ENCODE results near the gene EXD1.
"Not testable (repeated sequence)": the region's sequence is repeated elsewhere in the genome, so short reads cannot be mapped to it uniquely, and the experiment has no call there.

EXD1 gene

GRCh38 chr15:41148065-41148464, 82.5 kb downstream of the EXD1 start:
- no peak for DNase-seq (ENCODE audit: low read depth in 3 of 3)

- DNase-seq (ENCODE audit: low read depth in 3 of 3), result no peak
Observed at GRCh38 chr15:41139619-41140018, 90.9 kb downstream of the EXD1 start.

GRCh38 chr15:41139112-41139511, 91.4 kb downstream of the EXD1 start:
- not testable (repeated sequence) for DNase-seq (ENCODE audit: low read depth in 3 of 3)

- not testable (repeated sequence) for DNase-seq (ENCODE audit: low read depth in 3 of 3)
Observed at GRCh38 chr15:41135580-41135979, 95.0 kb downstream of the EXD1 start.

GRCh38 chr15:41133454-41133853, 97.1 kb downstream of the EXD1 start:
- no peak for DNase-seq (ENCODE audit: low read depth in 3 of 3)
